ENCODE data around the gene MARCHF4. TPM values are rescaled to one million over a fixed set of nuclear protein-coding genes. Genes with fewer than 3 reads are reported as not detected.
A peak's percentile ranks its signal among the peaks of the same experiment; 100 is the strongest.

MARCHF4 gene
- total and polyA plus RNA-seq, 8 donors: 0.10 to 0.55 (median 0.40) TPM; not detected in 4

GRCh38 chr2:216352653-216353270, 19.5 kb downstream of the MARCHF4 start:
- DNase-seq: peak in 1 of 2 donors; percentile 29
- WGBS, 5 donors: 28 to 43% (median 34%) methylated on average over 5 of the region's 5 CpGs
- no peaks in the 10 kb centered on the region for H3K9me3 ChIP-seq
- no peak overlapping the region for H3K4me3 ChIP-seq
- no peaks in the 10 kb centered on the region for H3K4me1 ChIP-seq
- H3K36me3 ChIP-seq: no peaks in the 10 kb centered on the region
- TF ChIP-seq CTCF (IDR thresholded peaks at IDR 0.05) (no peak), EP300 (IDR thresholded peaks at IDR 0.05) (no peak), POLR2A (IDR thresholded peaks at IDR 0.05) (no peak), POLR2AphosphoS5 (IDR thresholded peaks at IDR 0.05) (no peak)
- H3K27ac ChIP-seq: peak overlapping the region in 2 of 5 donors; percentile 7 to 53
- intact Hi-C loops (cut with DNase I; ENCODE audit: low total_unique reads): no loop called here
- peaks cover 0 to 5% (median 0%) of the 10 kb centered on the region in 3 donors for H3K27me3 ChIP-seq

- peaks cover 0 to 5% (median 0%) of the 10 kb centered on the region in 3 donors for H3K27me3 ChIP-seq
- H3K27ac ChIP-seq: no peak overlapping the region
- no peak for TF ChIP-seq POLR2A (IDR thresholded peaks at IDR 0.05)
- TF ChIP-seq EP300 (IDR thresholded peaks at IDR 0.05): no peak
- TF ChIP-seq CTCF (IDR thresholded peaks at IDR 0.05): no peak
- TF ChIP-seq POLR2AphosphoS5 (IDR thresholded peaks at IDR 0.05): no peak
- H3K4me1 ChIP-seq: no peaks in the 10 kb centered on the region
- H3K9me3 ChIP-seq: no peaks in the 10 kb centered on the region
- intact Hi-C loops (cut with DNase I; ENCODE audit: low total_unique reads): no loop called here
- H3K36me3 ChIP-seq: no peaks in the 10 kb centered on the region
- no peak for DNase-seq
- no peak overlapping the region for H3K4me3 ChIP-seq
- WGBS, 5 donors: 73 to 80% (median 77%) methylated on average over 5 of the region's 5 CpGs
Observed at GRCh38 chr2:216351172-216351925, 20.9 kb downstream of the MARCHF4 start.

GRCh38 chr2:216350214-216350791, 22.0 kb downstream of the MARCHF4 start:
- Histone ChIP-seq H3K9me3 (no peaks in the 10 kb centered on the region), H3K27ac (no peak overlapping the region), H3K4me1 (no peaks in the 10 kb centered on the region), H3K36me3 (no peaks in the 10 kb centered on the region), H3K27me3 (peaks cover 0 to 10% (median 0%) of the 10 kb centered on the region in 3 donors), H3K4me3 (no peak overlapping the region)
- no peak for TF ChIP-seq CTCF (IDR thresholded peaks at IDR 0.05)
- TF ChIP-seq EP300 (IDR thresholded peaks at IDR 0.05): no peak
- TF ChIP-seq POLR2A (IDR thresholded peaks at IDR 0.05): no peak
- no peak for TF ChIP-seq POLR2AphosphoS5 (IDR thresholded peaks at IDR 0.05)
- WGBS, 5 donors: 80 to 96% (median 89%) methylated on average over 3 of the region's 3 CpGs
- intact Hi-C loops (cut with DNase I; ENCODE audit: low total_unique reads): no loop called here
- DNase-seq: no peak

- Histone ChIP-seq H3K4me1 (no peaks in the 10 kb centered on the region), H3K27ac (peak overlapping the region in 1 of 5 donors; percentile 13), H3K9me3 (no peaks in the 10 kb centered on the region), H3K27me3 (peaks cover 0 to 10% (median 0%) of the 10 kb centered on the region in 3 donors), H3K36me3 (no peaks in the 10 kb centered on the region), H3K4me3 (no peak overlapping the region)
- 44 to 55% (median 52%) methylated on average over 3 of the region's 3 CpGs for WGBS, 5 donors
- DNase-seq: no peak
- TF ChIP-seq CTCF (IDR thresholded peaks at IDR 0.05): no peak
- no peak for TF ChIP-seq EP300 (IDR thresholded peaks at IDR 0.05)
- TF ChIP-seq POLR2AphosphoS5 (IDR thresholded peaks at IDR 0.05): no peak
- no peak for TF ChIP-seq POLR2A (IDR thresholded peaks at IDR 0.05)
- intact Hi-C loops (cut with DNase I; ENCODE audit: low total_unique reads): no loop called here
Observed at GRCh38 chr2:216349366-216349765, 22.9 kb downstream of the MARCHF4 start.

Data from stomach (tissue), 9 donors.